IMR-90 (cell line): ENCODE data around the gene DAGLA. TPM values are rescaled to one million over a fixed set of nuclear protein-coding genes. Genes with fewer than 3 reads are reported as not detected.

Source experiments
- ATAC-seq: fragments of 200-7000 bp; cut with Tn5 transposase; 2 replicates; pipeline ENCODE4 v1.9.1; 2020; ENCODE audit warnings: low read depth, mild to moderate bottlenecking, moderate library complexity
- BruUV-seq: library from RNA; stranded (reverse); fragments of 400-500 nt; replicated peaks from 2 replicates; lab custom pipeline; 2021; lab: Mats Ljungman, UMichigan
- CTCF ChIA-PET: fragments of 300-600 bp; formaldehyde crosslinking; extraction: SDS; loops from one replicate; lab custom pipeline; 2021; ENCODE audit warnings: antibody characterized with exemption; lab: Yijun Ruan, JAX
- POLR2A ChIA-PET: fragments of 300-600 bp; sonication (Branson Sonifier 250); formaldehyde crosslinking; loops from one replicate; lab custom pipeline; 2022; ENCODE audit warnings: antibody characterized with exemption; ENCODE audit not compliant: unreplicated experiment; lab: Charles Lee
- DNase-seq: peaks from one replicate; pipeline ENCODE4 v3.0.0; 2013
- H2AFZ ChIP-seq: replicated peaks from 2 replicates; pipeline ENCODE3; 2013; ENCODE audit warnings: low read length, mild to moderate bottlenecking; ENCODE audit not compliant: poor library complexity
- H2AK5ac ChIP-seq: 2 replicates; pipeline ENCODE4 v1.6.1; 2013; ENCODE audit warnings: low read depth, low read length, inconsistent platforms
- H2AK9ac ChIP-seq: replicated peaks from 2 replicates; pipeline ENCODE3; 2013; ENCODE audit warnings: mild to moderate bottlenecking, low read depth, low read length, moderate library complexity; ENCODE audit not compliant: poor library complexity
- H2BK120ac ChIP-seq: 2 replicates; pipeline ENCODE4 v1.6.1; 2013; ENCODE audit warnings: low read depth, low read length, inconsistent platforms
- H2BK15ac ChIP-seq: 3 replicates; pipeline ENCODE4 v1.6.1; 2013; ENCODE audit warnings: low read depth, low read length, inconsistent platforms
- H2BK20ac ChIP-seq: 2 replicates; pipeline ENCODE4 v1.6.1; 2013; ENCODE audit warnings: low read depth, mild to moderate bottlenecking, inconsistent platforms, low read length, moderate library complexity
- H2BK5ac ChIP-seq: 2 replicates; pipeline ENCODE4 v1.6.1; 2013; ENCODE audit warnings: mild to moderate bottlenecking, low read depth, low read length, inconsistent platforms; ENCODE audit not compliant: poor library complexity, severe bottlenecking
- H3K14ac ChIP-seq: replicated peaks from 2 replicates; pipeline ENCODE4 v1.6.1; 2013; ENCODE audit warnings: low read depth, low read length, inconsistent platforms
- H3K18ac ChIP-seq: 2 replicates; pipeline ENCODE4 v1.6.1; 2013; ENCODE audit warnings: low read depth, low read length, control low read depth
- H3K23ac ChIP-seq: 2 replicates; pipeline ENCODE4 v1.6.1; 2013; ENCODE audit warnings: low read depth, low read length, inconsistent platforms
- H3K27ac ChIP-seq: 2 replicates; pipeline ENCODE4 v1.5.1; 2013; ENCODE audit warnings: mild to moderate bottlenecking, control low read depth, low read length; ENCODE audit not compliant: insufficient read depth
- H3K27me3 ChIP-seq: 2 replicates; pipeline ENCODE4 v1.6.1; 2013; ENCODE audit warnings: low read length; ENCODE audit not compliant: control insufficient read depth, insufficient read depth
- H3K36me3 ChIP-seq: 2 replicates; pipeline ENCODE4 v1.6.1; 2013; ENCODE audit warnings: low read length, mixed read lengths; ENCODE audit not compliant: control insufficient read depth, insufficient read depth
- H3K4ac ChIP-seq: 2 replicates; pipeline ENCODE4 v1.6.1; 2013; ENCODE audit warnings: low read depth, low read length, inconsistent platforms
- H3K4me1 ChIP-seq: 2 replicates; pipeline ENCODE4 v1.6.1; 2013; ENCODE audit warnings: low read length, mixed read lengths; ENCODE audit not compliant: control insufficient read depth, insufficient read depth
- H3K4me2 ChIP-seq: 2 replicates; pipeline ENCODE4 v1.6.1; 2013; ENCODE audit warnings: low read depth, mild to moderate bottlenecking, control low read depth, low read length, moderate library complexity
- H3K4me3 ChIP-seq: 2 replicates; pipeline ENCODE4 v1.5.1; 2013; ENCODE audit warnings: low read depth, mild to moderate bottlenecking, control low read depth, low read length, moderate library complexity; ENCODE audit not compliant: insufficient read depth
- H3K56ac ChIP-seq: 2 replicates; pipeline ENCODE4 v1.6.1; 2013; ENCODE audit warnings: low read length, inconsistent platforms; ENCODE audit not compliant: insufficient read depth; ENCODE audit errors: extremely low read depth
- H3K79me1 ChIP-seq, 2 experiments: 2 replicates each; pipeline ENCODE4 v1.6.1; 2013; ENCODE audit warnings: low read length in 2 of 2, inconsistent platforms in 1 of 2, low read depth in 1 of 2
- H3K9ac ChIP-seq: 2 replicates; pipeline ENCODE4 v1.6.1; 2013; ENCODE audit warnings: low read depth, low read length, control low read depth
- H3K9me1 ChIP-seq: 2 replicates; pipeline ENCODE4 v1.6.1; 2013; ENCODE audit warnings: low read length, inconsistent platforms; ENCODE audit not compliant: insufficient read depth
- H3K9me3 ChIP-seq: 2 replicates; pipeline ENCODE4 v1.6.1; 2013; ENCODE audit warnings: low read length; ENCODE audit not compliant: control insufficient read depth, insufficient read depth
- H4K20me1 ChIP-seq: 2 replicates; pipeline ENCODE4 v1.6.1; 2013; ENCODE audit warnings: low read length, inconsistent platforms; ENCODE audit not compliant: insufficient read depth
- H4K5ac ChIP-seq: 2 replicates; pipeline ENCODE4 v1.6.1; 2013; ENCODE audit warnings: mild to moderate bottlenecking, low read depth, low read length, control low read depth
- H4K8ac ChIP-seq, 2 experiments: 2 replicates each; pipeline ENCODE4 v1.6.1; 2013; ENCODE audit warnings: low read depth in 2 of 2, low read length in 2 of 2, control low read depth in 1 of 2, inconsistent platforms in 1 of 2
- H4K91ac ChIP-seq: 2 replicates; pipeline ENCODE4 v1.6.1; 2013; ENCODE audit warnings: low read depth, low read length, inconsistent platforms; ENCODE audit not compliant: insufficient read depth
- CEBPB ChIP-seq: IDR thresholded peaks from 2 replicates; pipeline ENCODE4 v1.6.1; 2012; ENCODE audit warnings: low read depth, low read length, improper control_type of control experiment
- POLR2A ChIP-seq: IDR thresholded peaks from 2 replicates; pipeline ENCODE4 v1.6.1; 2012; ENCODE audit warnings: mild to moderate bottlenecking, low read depth, low read length
- whole genome bisulfite sequencing, 2 experiments: methylation state at CpG; one replicate each; pipeline versions ENCODE4 v1.1.5 to v1.1.7; 2013; ENCODE audit warnings: missing lambda C conversion rate in 2 of 2; ENCODE audit not compliant: insufficient read length in 1 of 2; ENCODE audit errors: extremely low coverage in 2 of 2; 5-methylcytosine and 5-hydroxymethylcytosine counted together
- dilution Hi-C: fragments of 300-500 bp; cut with HindIII; formaldehyde crosslinking; loops from one replicate; pipeline ENCODE4 v1.14.3; 2018; ENCODE audit warnings: low sequenced_read_pairs; ENCODE audit not compliant: unreplicated experiment
- in situ Hi-C: fragments of 300-500 bp; cut with MboI; formaldehyde crosslinking; loops from 3 replicates; pipeline ENCODE4 v1.14.3; 2019; ENCODE audit warnings: low sequenced_read_pairs, inconsistent platforms, mixed read lengths
- intact Hi-C: fragments of 100-400 bp; cut with micrococcal nuclease; formaldehyde crosslinking; loops from 2 replicates; pipeline ENCODE4 v1.10.0; 2022
- polyA plus RNA-seq, 3 experiments: library from polyadenylated mRNA; depleted of rRNA; stranded (reverse); fragments of >200 nt; gene quantifications; 2 replicates each; pipeline ENCODE4 v1.2.3, GENCODE V29; 2012; ENCODE audit warnings: low replicate concordance in 1 of 3
- total RNA-seq: library from RNA; depleted of rRNA; stranded (reverse); fragments of >200 nt; gene quantifications from 2 replicates; pipeline ENCODE4 v1.2.3, GENCODE V29; 2012

Gene DAGLA
- total and polyA plus RNA-seq, 2 of the 4 experiments (the other 2 are of a cell fraction), result 0.90 to 3.8 TPM

- Histone ChIP-seq H3K4me1 (peaks cover 12% of the 10 kb centered on the region), H3K27me3 (peaks cover 6% of the 10 kb centered on the region; the same call in 1 of the 2 replicates), H3K9me3 (no peaks in the 10 kb centered on the region), H3K4ac (no peak overlapping the region), H2AK9ac (no peak overlapping the region), H3K27ac (no peak overlapping the region), H3K4me3 (no peak overlapping the region), H2AK5ac (peak overlapping the region; percentile 4; the same call in 1 of the 2 replicates), H3K36me3 (no peaks in the 10 kb centered on the region), H4K8ac (no peak overlapping the region), H4K91ac (no peak overlapping the region), H2BK15ac (no peak overlapping the region), H2AFZ (no peak overlapping the region), H2BK20ac (no peak overlapping the region), H3K4me2 (no peak overlapping the region), H2BK5ac (no peak overlapping the region), H3K79me1 (no peaks in the 10 kb centered on the region), H3K23ac (no peak overlapping the region), H3K56ac (no peak overlapping the region), H4K5ac (no peak overlapping the region), H4K20me1 (no peaks in the 10 kb centered on the region), H3K14ac (no peak overlapping the region), H3K9me1 (no peaks in the 10 kb centered on the region), H3K18ac (no peak overlapping the region), H2BK120ac (no peak overlapping the region), H3K9ac (no peak overlapping the region)
- BruUV-seq, result no TSS peak
- ChIA-PET CTCF (interaction anchor here (0.5 kb wide), 1 partner anchor 12 kb away, joined by 3 read pairs; no protein-coding TSS in a partner anchor), POLR2A (no interaction called here)
- ATAC-seq, result no peak
- dilution Hi-C loops (no loop called here), intact Hi-C loops (no loop called here), in situ Hi-C loops (no loop called here)
- DNase-seq, result no peak
- TF ChIP-seq CEBPB, result peak; percentile 58
- TF ChIP-seq POLR2A, result no peak
- 55% methylated on average over 5 of the region's 8 CpGs; no CpG with 5 or more reads in 1 of the 2 experiments for WGBS, 2 experiments
These were observed 16.4 kb downstream of the DAGLA start for GRCh38 chr11:61696602-61697001.
